Suppressor macrophage treated with lipopolysaccharide for 4 hours (primary cell): ENCODE data around the gene SREBF1.

ENCODE experiments used
- DNase-seq: peaks from one replicate; pipeline ENCODE4 v3.0.0-alpha.2; 2020

Gene SREBF1

DNA sequence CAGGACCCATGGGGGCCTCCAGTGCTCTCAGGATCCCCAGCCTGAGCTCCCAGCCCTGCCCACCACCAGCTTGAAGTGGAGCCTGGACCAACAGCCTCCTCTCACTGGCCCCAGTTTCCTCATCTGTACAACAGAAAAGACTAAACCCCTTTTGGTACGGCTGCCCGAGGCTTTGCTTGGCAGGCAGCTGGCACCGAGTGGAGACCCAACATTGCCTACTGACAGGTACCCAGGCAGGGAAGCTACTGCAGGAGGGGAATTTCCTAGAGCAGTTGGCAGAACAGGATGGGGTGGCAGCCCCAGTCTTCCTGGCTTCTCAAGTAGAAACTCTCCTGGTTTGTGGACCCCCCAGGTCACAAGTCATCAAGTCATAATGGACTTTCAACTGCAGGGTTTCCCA is 14.2 kb downstream of the SREBF1 start:
- no peak for DNase-seq

DNA sequence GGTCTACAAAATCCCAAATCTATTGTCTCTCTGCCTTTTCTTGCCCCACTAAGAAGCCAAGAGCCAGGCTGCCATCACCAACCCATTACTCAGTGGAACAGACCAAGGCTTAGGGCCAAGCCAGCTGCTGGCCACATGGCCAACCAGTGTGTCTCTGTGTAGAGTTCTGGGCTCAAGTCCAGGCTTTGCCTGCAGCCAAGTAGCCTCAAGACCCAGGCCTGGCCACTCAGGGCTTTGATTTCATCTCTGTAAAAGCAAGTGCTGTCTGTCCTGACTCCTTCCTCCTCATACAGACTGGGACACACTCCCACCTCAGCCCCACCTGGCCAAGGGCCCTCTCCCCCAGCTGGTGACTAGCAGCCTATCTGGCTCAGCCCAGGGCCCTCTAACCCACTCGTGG is 14.6 kb downstream of the SREBF1 start:
- DNase-seq = no peak

DNA sequence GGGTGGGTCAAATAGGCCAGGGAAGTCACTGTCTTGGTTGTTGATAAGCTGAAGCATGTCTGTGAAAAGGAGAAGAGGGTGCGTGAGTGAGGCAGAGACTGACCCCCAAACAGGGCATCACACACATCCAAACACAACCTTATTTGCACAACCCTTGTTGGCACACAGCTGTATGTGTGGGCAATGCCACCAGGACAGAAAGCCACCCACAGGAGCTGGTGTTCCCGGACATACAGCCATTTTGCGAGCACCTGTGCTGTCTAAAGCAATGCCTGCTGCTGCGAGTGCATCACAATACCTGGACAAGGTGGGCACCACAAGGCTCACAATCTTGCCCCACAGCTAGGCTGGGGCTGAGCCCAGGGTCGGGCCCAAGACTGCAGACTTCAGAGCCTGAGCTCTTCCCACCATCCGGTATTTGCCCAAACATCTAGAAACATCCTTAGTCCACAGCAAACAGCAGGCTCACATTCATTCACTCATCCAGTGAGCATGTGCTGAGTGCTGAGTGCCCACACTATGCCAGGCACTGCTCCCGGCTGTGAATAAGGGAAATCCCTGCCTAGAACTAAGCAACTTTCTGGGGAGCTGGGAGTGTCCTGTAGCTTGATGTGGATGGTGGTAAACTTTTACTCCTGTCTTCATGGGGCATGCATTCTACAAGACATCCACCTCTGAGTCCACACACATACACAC is 16.2 kb downstream of the SREBF1 start:
- DNase-seq = no peak

DNA sequence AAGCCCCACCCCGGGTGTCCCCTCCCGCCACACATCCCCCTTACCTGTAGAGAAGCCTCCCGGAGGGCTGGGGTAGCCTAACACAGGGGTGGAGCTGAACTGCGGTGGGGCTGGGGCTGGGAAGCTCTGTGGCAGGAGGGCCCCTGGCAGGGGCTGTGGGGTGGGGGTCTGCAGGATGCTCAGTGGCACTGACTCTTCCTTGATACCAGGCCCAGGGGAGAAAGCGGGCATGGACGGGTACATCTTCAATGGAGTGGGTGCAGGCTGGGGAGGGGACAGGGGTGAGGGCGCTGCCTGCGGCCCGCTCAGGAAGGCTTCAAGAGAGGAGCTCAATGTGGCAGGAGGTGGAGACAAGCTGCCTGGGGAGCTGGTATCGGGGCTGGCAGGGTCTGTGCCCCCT is 16.7 kb downstream of the SREBF1 start:
- DNase-seq = no peak

DNA sequence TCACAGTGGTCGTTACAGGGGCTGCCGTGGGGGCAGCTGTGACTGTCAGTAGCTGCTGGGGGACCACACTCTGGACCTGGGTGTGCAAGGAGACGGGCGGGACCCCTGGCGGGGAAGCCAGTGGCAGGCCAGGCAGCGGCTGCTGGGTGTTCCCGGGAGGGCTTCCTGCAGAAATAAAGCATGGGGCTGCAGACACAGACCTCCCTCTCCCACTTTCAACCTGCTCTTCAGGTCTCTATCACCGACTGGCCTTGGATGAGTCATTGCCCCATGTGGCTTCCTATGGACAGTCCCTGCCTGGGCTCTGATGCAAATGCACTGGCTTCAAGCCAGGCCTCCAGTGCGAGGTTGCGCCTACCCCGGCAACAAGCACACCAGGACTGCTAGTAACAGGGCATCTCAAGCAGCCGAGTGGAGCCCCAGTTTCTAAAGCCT is 17.2 kb downstream of the SREBF1 start:
- peak; percentile 88 for DNase-seq

DNA sequence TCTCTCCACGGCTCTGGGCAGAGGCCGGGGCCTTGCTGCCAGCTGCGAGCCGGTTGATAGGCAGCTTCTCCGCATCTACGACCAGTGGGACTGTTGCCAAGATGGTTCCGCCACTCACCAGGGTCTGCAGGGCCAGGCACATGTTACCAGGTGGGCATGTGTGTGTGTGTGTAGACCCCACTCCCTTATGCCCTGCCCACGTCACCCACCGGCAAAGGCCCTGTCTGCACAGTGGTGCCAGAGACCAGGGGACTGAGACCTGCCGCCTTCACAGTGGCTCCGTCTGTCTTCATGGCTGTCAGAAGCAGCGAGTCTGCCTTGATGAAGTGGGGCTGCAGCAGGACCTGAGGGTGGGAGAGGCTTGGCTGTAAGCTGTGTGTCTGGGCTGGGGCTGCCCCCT is 17.7 kb downstream of the SREBF1 start:
- DNase-seq = no peak

DNA sequence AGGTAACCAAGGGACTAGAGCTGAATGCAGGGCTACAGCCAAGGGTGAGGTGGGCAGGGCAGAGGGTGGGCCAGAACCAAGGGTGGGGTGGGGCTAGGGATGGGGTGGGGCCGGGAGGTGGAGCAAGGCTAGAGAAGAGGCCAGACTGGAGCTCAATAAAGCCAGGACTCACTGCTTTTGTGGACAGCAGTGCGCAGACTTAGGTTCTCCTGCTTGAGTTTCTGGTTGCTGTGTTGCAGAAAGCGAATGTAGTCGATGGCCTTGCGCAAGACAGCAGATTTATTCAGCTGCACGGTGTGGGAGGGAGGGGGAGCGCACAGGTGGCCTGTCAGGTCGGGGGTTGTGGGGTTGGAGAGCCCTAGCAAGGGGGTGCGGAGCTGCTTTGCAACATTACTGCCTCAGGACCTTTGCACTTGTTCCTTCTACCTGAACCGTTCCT is 18.7 kb downstream of the SREBF1 start:
- DNase-seq = no peak

DNA sequence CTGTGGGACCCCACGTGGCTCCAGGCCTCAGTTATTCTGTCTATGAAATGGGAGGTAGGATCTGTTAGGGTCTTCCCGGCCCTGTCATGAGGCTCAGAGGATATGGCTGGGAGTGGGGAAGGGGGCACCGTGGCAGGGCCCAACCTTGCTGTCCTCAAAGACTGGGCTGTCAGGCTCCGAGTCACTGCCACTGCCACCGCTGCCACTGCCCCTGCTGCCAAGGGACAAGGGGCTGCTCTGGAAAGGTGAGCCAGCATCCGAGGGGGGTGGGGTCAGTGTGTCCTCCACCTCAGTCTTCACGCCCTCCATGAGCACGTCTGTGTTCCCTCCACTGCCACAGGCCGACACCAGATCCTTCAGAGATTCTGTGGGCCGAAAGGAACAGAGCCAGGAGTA is 19.2 kb downstream of the SREBF1 start:
- DNase-seq = no peak

DNA sequence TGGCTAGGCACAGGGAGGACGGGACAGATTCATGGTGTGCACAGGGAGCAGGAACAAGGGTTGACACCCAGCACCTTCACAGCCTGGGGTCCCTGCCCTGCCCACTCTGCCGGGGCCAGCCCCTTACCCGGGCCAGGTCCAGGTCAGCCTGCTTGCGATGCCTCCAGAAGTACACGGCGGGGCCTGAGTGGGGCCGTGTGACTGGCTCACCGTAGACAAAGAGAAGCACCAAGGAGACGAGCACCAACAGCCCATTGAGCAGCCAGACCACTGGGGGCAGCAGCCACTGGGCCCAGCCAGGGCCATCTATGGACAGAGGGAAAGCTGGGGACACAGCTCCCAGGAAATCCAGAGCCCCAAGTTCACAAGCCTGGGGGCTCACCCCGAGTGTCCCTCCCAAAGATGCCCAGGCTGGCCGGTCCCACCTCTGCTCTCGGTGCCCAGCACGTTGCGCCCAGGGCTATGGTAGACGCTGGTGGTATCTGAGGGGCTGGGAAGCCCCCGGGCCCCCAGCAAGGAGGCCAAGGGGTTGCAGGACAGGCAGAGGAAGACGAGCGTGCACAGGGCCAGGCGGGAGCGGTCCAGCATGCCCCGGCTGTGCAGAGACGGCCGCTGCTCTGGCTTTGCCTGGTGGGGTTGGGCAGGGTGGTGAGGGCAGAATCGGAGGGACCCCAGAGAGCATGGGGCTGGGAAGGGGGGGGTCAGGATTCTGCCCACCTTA is 19.8 kb downstream of the SREBF1 start:
- no peak for DNase-seq

DNA sequence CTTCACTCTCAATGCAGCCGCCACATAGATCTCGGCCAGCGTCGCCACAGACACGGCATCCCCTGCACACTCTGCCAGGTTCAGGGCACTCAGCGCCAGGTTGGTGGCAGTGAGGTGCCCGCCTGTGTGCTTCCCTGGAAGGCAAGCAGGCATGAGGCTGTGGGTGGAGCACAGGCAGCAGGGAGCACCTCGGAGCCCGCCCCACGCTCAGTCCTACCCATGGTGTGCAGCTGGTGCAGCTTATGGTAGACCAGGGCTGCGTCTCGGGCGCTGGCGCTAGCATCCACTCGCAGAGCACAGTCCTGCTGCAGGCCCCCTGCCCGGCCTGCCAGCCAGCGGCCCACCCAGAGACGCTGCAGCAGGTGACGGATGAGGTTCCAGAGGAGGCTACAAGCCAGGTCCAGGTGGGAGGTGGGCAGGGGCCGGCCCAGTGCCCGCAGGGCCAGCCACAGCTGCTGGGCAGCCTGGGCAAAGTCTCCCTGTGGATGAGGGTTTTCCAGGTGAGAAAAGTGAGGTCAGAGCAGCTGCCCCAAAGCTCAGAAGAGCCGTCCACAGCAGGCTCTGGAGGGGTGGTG is 20.5 kb downstream of the SREBF1 start:
- DNase-seq = no peak

DNA sequence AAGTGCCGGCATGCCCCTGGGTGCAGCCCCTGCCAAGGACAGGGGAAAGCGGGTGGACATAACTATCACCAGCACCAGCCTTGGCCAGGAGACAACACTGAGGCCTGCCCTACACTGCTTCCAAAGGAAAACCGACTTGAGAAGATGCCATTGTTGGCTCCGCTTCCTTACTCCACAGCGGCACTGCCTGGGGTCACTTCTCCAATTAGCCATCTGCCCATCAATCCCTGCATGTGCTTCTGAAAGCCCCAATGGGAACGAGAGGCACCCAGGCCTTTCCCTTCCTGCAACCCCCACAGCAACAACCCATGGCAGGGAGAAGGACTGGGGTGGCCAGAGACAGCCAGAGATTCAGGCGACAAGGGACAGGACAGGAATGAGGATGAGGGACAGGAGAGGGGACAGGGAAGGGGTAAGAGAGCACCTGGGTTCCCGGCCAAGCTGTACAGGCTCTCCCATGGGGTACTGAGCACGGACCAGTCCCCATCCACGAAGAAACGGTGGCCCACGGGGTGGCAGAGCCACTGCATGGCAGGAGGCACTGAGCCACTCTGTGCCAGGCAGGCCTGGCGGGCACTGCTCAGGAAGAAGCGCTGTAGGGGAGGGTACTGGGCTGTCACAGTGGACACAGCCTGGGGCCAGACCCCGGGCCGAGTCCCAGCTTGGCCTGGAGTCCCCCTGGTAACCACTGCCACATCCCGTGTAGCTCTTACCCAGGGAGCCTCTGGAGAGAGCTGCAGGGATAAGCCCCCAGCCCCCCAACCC is 21.2 kb downstream of the SREBF1 start:
- no peak for DNase-seq

DNA sequence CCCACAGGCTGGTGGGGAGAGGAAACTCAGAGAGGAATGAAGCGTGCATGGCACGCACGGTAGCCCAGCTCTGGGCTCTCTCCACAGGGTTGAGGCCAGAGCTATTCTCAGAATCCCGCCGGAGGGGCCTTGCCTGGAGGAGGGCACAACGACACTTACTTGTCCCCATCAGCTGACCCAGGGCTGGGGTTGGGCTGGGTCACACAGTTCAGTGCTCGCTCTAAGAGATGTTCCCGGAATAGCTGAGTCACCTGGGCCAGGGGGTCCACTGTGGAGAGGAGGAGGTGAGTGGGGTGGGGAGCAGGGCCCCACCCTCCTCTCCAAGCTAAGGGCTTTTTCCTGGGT is 21.8 kb downstream of the SREBF1 start:
- DNase-seq = no peak

DNA sequence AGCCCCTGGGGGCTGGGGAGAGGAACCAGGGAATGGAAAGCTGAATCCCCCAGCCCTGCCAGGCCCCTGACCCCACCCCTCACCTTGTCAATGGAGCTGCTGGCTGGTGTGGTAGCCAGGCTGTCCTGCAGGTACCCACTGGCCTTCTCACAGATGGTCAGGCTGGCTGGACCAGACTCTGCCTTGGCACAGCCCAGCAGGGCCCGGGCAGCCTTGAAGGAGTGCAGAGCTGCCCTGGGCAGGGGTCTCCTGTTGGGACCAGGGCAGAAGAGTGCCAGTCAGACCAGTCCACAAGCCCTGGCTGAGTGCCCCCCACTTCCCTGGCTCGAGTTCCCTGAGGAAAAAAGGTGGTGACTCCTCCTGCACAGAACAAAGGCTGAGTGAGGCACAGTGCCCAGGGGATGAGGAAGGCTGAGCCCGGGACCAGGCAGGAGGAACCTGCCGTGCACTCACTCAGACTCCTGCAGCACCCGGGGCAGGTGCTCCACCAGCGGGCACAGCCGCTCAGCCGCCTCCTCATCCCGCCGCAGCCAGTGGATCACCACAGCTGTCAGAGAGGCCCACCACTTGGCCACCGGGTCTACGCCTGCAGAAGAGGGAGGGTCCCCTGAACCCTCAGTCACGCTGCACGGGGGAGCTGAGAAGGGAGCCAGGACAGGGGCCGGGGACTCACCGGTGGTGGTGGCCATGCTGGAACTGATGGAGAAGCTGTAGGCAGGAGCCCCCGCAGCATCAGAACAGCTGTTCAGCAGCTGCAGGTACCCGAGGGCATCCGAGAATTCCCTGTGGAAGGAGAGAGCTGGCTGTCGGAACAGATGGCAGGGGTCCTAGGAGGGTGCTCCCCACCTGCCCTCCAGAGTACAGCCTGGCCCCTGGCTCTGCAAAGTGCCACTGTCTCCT is 22.4 kb downstream of the SREBF1 start:
- DNase-seq = no peak

DNA sequence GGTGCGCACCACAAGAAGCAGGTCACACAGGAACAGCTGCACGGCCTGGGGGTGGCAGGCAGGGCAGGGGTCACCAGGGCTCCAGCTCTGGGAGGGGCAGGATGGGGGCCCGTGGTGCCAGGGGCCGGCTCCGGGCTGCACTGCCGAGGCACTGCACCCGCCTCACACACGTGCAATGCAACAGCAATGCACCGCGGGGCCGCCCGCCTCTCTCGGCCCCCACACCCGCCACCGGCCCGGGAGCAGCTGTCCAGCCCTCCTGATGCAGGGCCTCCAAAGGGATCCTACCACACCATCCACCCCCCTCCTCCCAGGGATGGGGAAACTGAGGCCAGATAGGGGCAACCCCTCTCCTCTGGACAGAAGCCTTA is 23.1 kb downstream of the SREBF1 start:
- no peak for DNase-seq

DNA sequence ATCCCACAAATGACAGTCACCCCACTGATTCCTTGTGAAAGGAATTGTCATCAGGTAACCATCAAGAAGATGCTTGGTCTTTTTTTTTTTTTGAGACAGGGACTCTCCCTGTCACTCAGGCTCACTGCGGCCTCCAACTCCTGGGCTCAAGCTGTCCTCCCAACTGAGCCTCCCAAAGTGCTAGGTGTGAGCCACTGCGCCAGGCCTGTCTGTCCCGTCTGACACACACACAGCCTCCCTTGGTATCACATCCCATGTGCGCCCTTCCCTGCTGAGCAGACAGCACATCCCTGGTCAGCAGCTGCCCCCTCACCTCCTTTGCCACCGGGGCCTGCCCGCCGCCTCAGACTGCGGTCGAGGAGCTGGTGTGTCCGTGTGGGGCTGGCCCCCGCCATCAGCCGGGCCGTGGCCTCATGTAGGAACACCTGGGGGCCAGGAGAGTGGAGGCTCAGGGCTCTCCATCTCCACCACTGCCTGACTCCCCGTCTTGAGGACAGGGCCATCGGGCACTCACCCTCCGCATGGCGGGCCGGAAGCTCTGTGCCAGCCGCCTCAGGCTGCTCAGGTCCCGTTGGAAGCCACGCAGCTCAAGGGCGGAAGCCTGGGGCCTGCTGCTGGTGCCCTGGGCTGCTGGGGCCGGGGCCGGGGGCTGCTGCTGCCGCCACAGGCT is 23.6 kb downstream of the SREBF1 start:
- no peak for DNase-seq

DNA sequence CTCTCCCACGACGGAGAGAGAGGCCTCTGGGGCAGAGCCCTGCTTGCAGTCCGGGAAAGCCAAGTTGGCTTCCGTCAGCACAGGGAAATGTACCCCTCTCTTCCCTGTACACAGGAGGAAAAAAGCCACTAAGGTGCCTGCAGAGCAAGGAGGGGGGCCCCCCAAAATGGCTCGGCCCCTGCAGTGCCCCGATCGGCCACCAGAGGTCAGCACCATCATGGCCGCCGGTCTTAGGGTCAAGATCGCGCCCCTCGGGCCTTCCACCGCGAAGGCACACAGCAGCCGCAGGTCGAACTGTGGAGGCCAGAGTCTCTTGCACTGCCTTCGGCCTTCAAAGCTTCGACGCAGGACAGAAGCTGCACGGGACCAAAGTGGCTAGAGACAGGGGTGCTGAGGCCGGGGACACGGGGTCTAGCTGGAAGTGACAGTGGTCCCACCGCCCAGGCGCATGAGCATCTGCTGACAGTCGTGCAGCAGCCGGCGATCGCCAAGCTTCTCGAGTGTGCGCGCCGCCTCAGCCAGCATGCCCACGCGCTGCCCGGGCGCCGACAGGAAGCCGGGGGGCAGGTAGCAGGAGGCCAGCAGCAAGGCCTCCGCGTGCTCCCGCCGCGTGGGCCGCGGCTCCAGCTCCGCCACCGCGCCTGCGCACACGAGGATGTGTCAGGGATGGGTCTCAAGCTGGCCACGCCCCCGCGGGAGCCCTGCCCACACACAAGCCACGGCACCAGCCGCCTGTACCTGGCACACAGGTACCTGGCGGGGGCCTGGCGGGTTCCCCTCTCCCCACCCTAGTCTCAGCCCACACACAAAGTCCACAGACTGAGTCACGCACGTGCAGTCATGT is 24.4 kb downstream of the SREBF1 start:
- DNase-seq = peak; percentile 62

DNA sequence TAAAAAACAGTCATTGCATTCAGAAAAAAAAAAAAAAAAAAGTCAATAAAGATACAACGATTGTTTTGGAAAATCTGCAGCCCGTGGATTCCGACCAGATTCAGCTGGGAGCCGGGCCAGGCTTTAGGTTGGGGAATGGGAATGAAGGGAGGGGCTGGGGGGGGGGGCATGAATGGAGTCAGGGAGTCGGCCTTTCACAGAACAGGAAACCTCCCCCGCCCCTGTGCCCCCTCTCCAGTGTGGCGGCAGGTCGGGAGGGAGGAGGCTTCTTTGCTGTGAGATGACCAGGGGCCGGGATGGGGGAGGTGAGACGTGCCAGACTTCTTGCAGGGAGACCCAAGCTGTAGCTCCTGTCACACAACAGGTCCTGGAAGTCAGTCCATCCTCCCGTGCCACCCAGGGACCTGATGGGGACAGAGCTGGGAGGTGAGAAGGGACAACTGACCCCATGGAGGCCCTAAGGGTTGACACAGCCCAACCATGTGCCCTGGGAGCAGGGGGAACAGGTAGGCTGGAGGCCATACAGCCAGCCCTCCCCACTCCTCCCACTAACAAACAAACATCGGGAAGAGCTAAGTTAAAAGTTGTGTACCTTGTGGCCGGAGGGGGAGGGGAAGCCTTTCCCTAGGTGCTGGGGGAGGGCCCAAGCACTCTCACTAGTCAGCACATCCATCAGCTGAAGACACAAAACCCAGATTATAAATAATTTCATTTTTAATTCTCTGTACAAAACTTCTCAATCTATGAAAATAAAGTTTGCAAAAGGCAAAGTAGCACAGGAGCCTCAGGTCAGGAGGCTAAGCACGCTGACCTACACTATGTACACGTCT is 25.2 kb downstream of the SREBF1 start:
- DNase-seq = no peak

DNA sequence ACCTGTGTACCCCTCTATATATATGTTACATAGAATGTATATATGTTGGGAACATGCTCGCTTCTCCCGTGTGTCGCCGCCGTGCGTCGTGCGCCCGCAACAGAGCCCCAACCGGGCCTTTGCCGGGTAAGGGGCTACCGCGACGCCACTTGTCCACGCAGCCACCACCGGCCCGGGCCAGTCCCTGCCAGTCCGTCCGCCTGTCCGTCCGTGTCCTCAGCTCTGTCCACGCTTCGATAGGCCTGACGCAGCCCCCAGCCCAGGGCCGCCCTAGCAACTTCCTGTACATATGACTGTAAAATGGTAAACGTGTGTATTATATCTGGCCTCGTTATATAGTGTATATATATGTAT is 25.9 kb downstream of the SREBF1 start:
- no peak for DNase-seq

DNA sequence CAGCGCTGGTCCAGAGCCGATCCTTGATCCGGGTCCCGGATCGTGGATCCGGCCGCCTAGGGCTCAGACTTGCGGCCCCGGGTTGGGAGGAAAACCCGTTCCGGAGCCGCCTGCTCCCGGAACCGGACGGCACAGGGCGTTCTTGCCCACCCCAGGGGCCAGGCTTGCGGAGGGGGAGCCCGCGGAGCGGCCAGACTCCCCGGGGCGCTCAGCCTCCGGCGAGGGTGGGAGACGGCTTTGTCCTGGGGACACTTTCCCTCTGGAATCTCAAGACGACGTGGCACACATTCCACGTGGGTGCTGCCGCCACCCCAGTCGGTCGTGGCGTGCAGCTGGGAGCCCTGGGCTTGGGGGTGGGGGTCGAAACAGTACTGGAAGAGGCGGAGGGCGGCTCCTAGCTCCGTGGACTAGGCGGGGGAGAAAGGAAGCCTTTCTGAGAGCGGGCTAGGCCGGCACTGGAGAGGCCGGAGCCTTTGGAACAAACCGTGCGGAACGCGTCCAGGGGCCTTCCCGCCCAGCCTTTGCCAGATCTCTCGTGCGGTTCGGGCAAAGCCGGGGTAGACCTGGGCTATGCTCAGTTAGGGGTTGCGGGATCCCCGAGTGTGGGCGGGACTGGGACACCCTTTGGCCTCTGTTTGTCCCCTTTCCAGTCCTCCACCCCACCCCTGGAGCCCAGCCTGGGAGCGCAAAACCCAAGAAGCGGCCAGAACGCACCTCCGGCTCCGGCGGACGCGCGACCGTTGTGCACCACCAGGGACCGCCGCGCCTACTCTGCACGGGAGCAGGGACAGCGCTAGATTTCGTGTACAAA is 26.5 kb downstream of the SREBF1 start:
- no peak for DNase-seq
